ENCODE results near the gene ACTR8. TPM values are rescaled to one million over a fixed set of nuclear protein-coding genes. Genes with fewer than 3 reads are reported as not detected.

ACTR8 gene
- total and polyA plus RNA-seq, 2 of the 13 experiments (the other 11 are each of a cell fraction or from before 2014, with no cell fraction given) = 15.5 to 29.0 TPM

GRCh38 chr3:53881691-53882593, at the start of gene ACTR8 (continued):
- TF ChIP-seq, protein P1, sequence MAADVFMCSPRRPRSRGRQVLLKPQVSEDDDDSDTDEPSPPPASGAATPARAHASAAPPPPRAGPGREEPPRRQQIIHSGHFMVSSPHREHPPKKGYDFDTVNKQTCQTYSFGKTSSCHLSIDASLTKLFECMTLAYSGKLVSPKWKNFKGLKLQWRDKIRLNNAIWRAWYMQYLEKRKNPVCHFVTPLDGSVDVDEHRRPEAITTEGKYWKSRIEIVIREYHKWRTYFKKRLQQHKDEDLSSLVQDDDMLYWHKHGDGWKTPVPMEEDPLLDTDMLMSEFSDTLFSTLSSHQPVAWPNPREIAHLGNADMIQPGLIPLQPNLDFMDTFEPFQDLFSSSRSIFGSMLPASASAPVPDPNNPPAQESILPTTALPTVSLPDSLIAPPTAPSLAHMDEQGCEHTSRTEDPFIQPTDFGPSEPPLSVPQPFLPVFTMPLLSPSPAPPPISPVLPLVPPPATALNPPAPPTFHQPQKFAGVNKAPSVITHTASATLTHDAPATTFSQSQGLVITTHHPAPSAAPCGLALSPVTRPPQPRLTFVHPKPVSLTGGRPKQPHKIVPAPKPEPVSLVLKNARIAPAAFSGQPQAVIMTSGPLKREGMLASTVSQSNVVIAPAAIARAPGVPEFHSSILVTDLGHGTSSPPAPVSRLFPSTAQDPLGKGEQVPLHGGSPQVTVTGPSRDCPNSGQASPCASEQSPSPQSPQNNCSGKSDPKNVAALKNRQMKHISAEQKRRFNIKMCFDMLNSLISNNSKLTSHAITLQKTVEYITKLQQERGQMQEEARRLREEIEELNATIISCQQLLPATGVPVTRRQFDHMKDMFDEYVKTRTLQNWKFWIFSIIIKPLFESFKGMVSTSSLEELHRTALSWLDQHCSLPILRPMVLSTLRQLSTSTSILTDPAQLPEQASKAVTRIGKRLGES (CRISPR knock-in tag; IDR thresholded peaks at IDR 0.05; ENCODE audit: borderline replicate concordance) = no peak
- TF ChIP-seq ZNF615 (CRISPR knock-in tag; IDR thresholded peaks at IDR 0.05; ENCODE audit: borderline replicate concordance) (peak; percentile 26; the same call in 1 of the 2 replicates), ZNF205 (CRISPR knock-in tag; IDR thresholded peaks at IDR 0.05) (no peak; the same call in 1 of the 2 replicates), NFE2L1 (CRISPR knock-in tag; IDR thresholded peaks at IDR 0.05; ENCODE audit: borderline replicate concordance) (0 out of 2 replicates have a peak, but pooled peaks have one; percentile 35), JDP2 (CRISPR knock-in tag; IDR thresholded peaks at IDR 0.05; ENCODE audit: borderline replicate concordance) (no peak), ZFP36L2 (CRISPR knock-in tag; IDR thresholded peaks at IDR 0.05) (0 out of 2 replicates have a peak, but pooled peaks have one; percentile 32), REXO4 (CRISPR knock-in tag; IDR thresholded peaks at IDR 0.05; ENCODE audit: borderline replicate concordance) (no peak), SRF (IDR thresholded peaks at IDR 0.05; ENCODE audit: low read depth, low read length) (no peak), ZNF562 (CRISPR knock-in tag; IDR thresholded peaks at IDR 0.05; ENCODE audit: borderline replicate concordance) (no peak), FOXJ3 (CRISPR knock-in tag; IDR thresholded peaks at IDR 0.05; ENCODE audit: borderline replicate concordance) (no peak), RARG (CRISPR knock-in tag; IDR thresholded peaks at IDR 0.05; ENCODE audit: low read depth) (no peak), FOXC1 (CRISPR knock-in tag; IDR thresholded peaks at IDR 0.05; ENCODE audit: borderline replicate concordance) (0 out of 2 replicates have a peak, but pooled peaks have one; percentile 66), TAF15 (IDR thresholded peaks at IDR 0.05; ENCODE audit: low read depth, low read length, poor library complexity, severe bottlenecking) (no peak), ZSCAN22 (CRISPR knock-in tag; IDR thresholded peaks at IDR 0.05) (no peak), ZNF597 (CRISPR knock-in tag; IDR thresholded peaks at IDR 0.05) (no peak), FOSL1 (CRISPR knock-in tag; IDR thresholded peaks at IDR 0.05; ENCODE audit: borderline replicate concordance) (no peak), ZNF660 (CRISPR knock-in tag; IDR thresholded peaks at IDR 0.05; ENCODE audit: borderline replicate concordance, low read depth) (no peak), CBX2 (IDR thresholded peaks at IDR 0.05; ENCODE audit: low read depth, low read length) (no peak), CBX2 (CRISPR knock-in tag; IDR thresholded peaks at IDR 0.05; ENCODE audit: low read depth) (no peak), ARNTL (CRISPR knock-in tag; IDR thresholded peaks at IDR 0.05) (no peak; the same call in 1 of the 2 replicates)
- TF ChIP-seq, protein P2, sequence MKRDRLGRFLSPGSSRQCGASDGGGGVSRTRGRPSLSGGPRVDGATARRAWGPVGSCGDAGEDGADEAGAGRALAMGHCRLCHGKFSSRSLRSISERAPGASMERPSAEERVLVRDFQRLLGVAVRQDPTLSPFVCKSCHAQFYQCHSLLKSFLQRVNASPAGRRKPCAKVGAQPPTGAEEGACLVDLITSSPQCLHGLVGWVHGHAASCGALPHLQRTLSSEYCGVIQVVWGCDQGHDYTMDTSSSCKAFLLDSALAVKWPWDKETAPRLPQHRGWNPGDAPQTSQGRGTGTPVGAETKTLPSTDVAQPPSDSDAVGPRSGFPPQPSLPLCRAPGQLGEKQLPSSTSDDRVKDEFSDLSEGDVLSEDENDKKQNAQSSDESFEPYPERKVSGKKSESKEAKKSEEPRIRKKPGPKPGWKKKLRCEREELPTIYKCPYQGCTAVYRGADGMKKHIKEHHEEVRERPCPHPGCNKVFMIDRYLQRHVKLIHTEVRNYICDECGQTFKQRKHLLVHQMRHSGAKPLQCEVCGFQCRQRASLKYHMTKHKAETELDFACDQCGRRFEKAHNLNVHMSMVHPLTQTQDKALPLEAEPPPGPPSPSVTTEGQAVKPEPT (CRISPR knock-in tag; IDR thresholded peaks at IDR 0.05; ENCODE audit: low read depth) = peak; percentile 38; the same call in 1 of the 2 replicates

Measured in HepG2 (cell line).